IMR-90 (cell line): Measurements from ENCODE around the gene HDDC3. TPM values are rescaled to one million over a fixed set of nuclear protein-coding genes. Genes with fewer than 3 reads are reported as not detected.

Source experiments
- ATAC-seq: fragments of 200-7000 bp; cut with Tn5 transposase; 2 replicates; pipeline ENCODE4 v1.9.1; 2020; ENCODE audit warnings: low read depth, mild to moderate bottlenecking, moderate library complexity
- BruUV-seq: library from RNA; stranded (reverse); fragments of 400-500 nt; replicated peaks from 2 replicates; lab custom pipeline; 2021; lab: Mats Ljungman, UMichigan
- CTCF ChIA-PET: fragments of 300-600 bp; formaldehyde crosslinking; extraction: SDS; loops from one replicate; lab custom pipeline; 2021; ENCODE audit warnings: antibody characterized with exemption; lab: Yijun Ruan, JAX
- POLR2A ChIA-PET: fragments of 300-600 bp; sonication (Branson Sonifier 250); formaldehyde crosslinking; loops from one replicate; lab custom pipeline; 2022; ENCODE audit warnings: antibody characterized with exemption; ENCODE audit not compliant: unreplicated experiment; lab: Charles Lee
- DNase-seq: peaks from one replicate; pipeline ENCODE4 v3.0.0; 2013
- H2AFZ ChIP-seq: replicated peaks from 2 replicates; pipeline ENCODE3; 2013; ENCODE audit warnings: low read length, mild to moderate bottlenecking; ENCODE audit not compliant: poor library complexity
- H2AK5ac ChIP-seq: 2 replicates; pipeline ENCODE4 v1.6.1; 2013; ENCODE audit warnings: low read depth, low read length, inconsistent platforms
- H2AK9ac ChIP-seq: replicated peaks from 2 replicates; pipeline ENCODE3; 2013; ENCODE audit warnings: mild to moderate bottlenecking, low read depth, low read length, moderate library complexity; ENCODE audit not compliant: poor library complexity
- H2BK120ac ChIP-seq: 2 replicates; pipeline ENCODE4 v1.6.1; 2013; ENCODE audit warnings: low read depth, low read length, inconsistent platforms
- H2BK15ac ChIP-seq: 3 replicates; pipeline ENCODE4 v1.6.1; 2013; ENCODE audit warnings: low read depth, low read length, inconsistent platforms
- H2BK20ac ChIP-seq: 2 replicates; pipeline ENCODE4 v1.6.1; 2013; ENCODE audit warnings: low read depth, mild to moderate bottlenecking, inconsistent platforms, low read length, moderate library complexity
- H2BK5ac ChIP-seq: 2 replicates; pipeline ENCODE4 v1.6.1; 2013; ENCODE audit warnings: mild to moderate bottlenecking, low read depth, low read length, inconsistent platforms; ENCODE audit not compliant: poor library complexity, severe bottlenecking
- H3K14ac ChIP-seq: replicated peaks from 2 replicates; pipeline ENCODE4 v1.6.1; 2013; ENCODE audit warnings: low read depth, low read length, inconsistent platforms
- H3K18ac ChIP-seq: 2 replicates; pipeline ENCODE4 v1.6.1; 2013; ENCODE audit warnings: low read depth, low read length, control low read depth
- H3K23ac ChIP-seq: 2 replicates; pipeline ENCODE4 v1.6.1; 2013; ENCODE audit warnings: low read depth, low read length, inconsistent platforms
- H3K27ac ChIP-seq: 2 replicates; pipeline ENCODE4 v1.5.1; 2013; ENCODE audit warnings: mild to moderate bottlenecking, control low read depth, low read length; ENCODE audit not compliant: insufficient read depth
- H3K27me3 ChIP-seq: 2 replicates; pipeline ENCODE4 v1.6.1; 2013; ENCODE audit warnings: low read length; ENCODE audit not compliant: control insufficient read depth, insufficient read depth
- H3K36me3 ChIP-seq: 2 replicates; pipeline ENCODE4 v1.6.1; 2013; ENCODE audit warnings: low read length, mixed read lengths; ENCODE audit not compliant: control insufficient read depth, insufficient read depth
- H3K4ac ChIP-seq: 2 replicates; pipeline ENCODE4 v1.6.1; 2013; ENCODE audit warnings: low read depth, low read length, inconsistent platforms
- H3K4me1 ChIP-seq: 2 replicates; pipeline ENCODE4 v1.6.1; 2013; ENCODE audit warnings: low read length, mixed read lengths; ENCODE audit not compliant: control insufficient read depth, insufficient read depth
- H3K4me2 ChIP-seq: 2 replicates; pipeline ENCODE4 v1.6.1; 2013; ENCODE audit warnings: low read depth, mild to moderate bottlenecking, control low read depth, low read length, moderate library complexity
- H3K4me3 ChIP-seq: 2 replicates; pipeline ENCODE4 v1.5.1; 2013; ENCODE audit warnings: low read depth, mild to moderate bottlenecking, control low read depth, low read length, moderate library complexity; ENCODE audit not compliant: insufficient read depth
- H3K56ac ChIP-seq: 2 replicates; pipeline ENCODE4 v1.6.1; 2013; ENCODE audit warnings: low read length, inconsistent platforms; ENCODE audit not compliant: insufficient read depth; ENCODE audit errors: extremely low read depth
- H3K79me1 ChIP-seq, 2 experiments: 2 replicates each; pipeline ENCODE4 v1.6.1; 2013; ENCODE audit warnings: low read length in 2 of 2, inconsistent platforms in 1 of 2, low read depth in 1 of 2
- H3K9ac ChIP-seq: 2 replicates; pipeline ENCODE4 v1.6.1; 2013; ENCODE audit warnings: low read depth, low read length, control low read depth
- H3K9me1 ChIP-seq: 2 replicates; pipeline ENCODE4 v1.6.1; 2013; ENCODE audit warnings: low read length, inconsistent platforms; ENCODE audit not compliant: insufficient read depth
- H3K9me3 ChIP-seq: 2 replicates; pipeline ENCODE4 v1.6.1; 2013; ENCODE audit warnings: low read length; ENCODE audit not compliant: control insufficient read depth, insufficient read depth
- H4K20me1 ChIP-seq: 2 replicates; pipeline ENCODE4 v1.6.1; 2013; ENCODE audit warnings: low read length, inconsistent platforms; ENCODE audit not compliant: insufficient read depth
- H4K5ac ChIP-seq: 2 replicates; pipeline ENCODE4 v1.6.1; 2013; ENCODE audit warnings: mild to moderate bottlenecking, low read depth, low read length, control low read depth
- H4K8ac ChIP-seq, 2 experiments: 2 replicates each; pipeline ENCODE4 v1.6.1; 2013; ENCODE audit warnings: low read depth in 2 of 2, low read length in 2 of 2, control low read depth in 1 of 2, inconsistent platforms in 1 of 2
- H4K91ac ChIP-seq: 2 replicates; pipeline ENCODE4 v1.6.1; 2013; ENCODE audit warnings: low read depth, low read length, inconsistent platforms; ENCODE audit not compliant: insufficient read depth
- CHD1 ChIP-seq: IDR thresholded peaks from 2 replicates; pipeline ENCODE4 v1.6.1; 2012; ENCODE audit warnings: low read depth, low read length, improper control_type of control experiment
- MXI1 ChIP-seq: IDR thresholded peaks from 2 replicates; pipeline ENCODE4 v1.6.1; 2012; ENCODE audit warnings: low read depth, mild to moderate bottlenecking, low read length, moderate library complexity, borderline replicate concordance
- NFE2L2 ChIP-seq: fragments of 150-350 bp; IDR thresholded peaks from 2 replicates; pipeline ENCODE4 v1.6.1; 2016; ENCODE audit warnings: low read depth, mild to moderate bottlenecking, low read length
- RCOR1 ChIP-seq: IDR thresholded peaks from 2 replicates; pipeline ENCODE4 v1.6.1; 2012; ENCODE audit warnings: mild to moderate bottlenecking, low read length, improper control_type of control experiment; ENCODE audit not compliant: insufficient replicate concordance
- WGBS, 2 experiments: methylation state at CpG; one replicate each; pipeline versions ENCODE4 v1.1.5 to v1.1.7; 2013; ENCODE audit warnings: missing lambda C conversion rate in 2 of 2; ENCODE audit not compliant: insufficient read length in 1 of 2; ENCODE audit errors: extremely low coverage in 2 of 2; 5-methylcytosine and 5-hydroxymethylcytosine counted together
- dilution Hi-C: fragments of 300-500 bp; cut with HindIII; formaldehyde crosslinking; loops from one replicate; pipeline ENCODE4 v1.14.3; 2018; ENCODE audit warnings: low sequenced_read_pairs; ENCODE audit not compliant: unreplicated experiment
- in situ Hi-C: fragments of 300-500 bp; cut with MboI; formaldehyde crosslinking; loops from 3 replicates; pipeline ENCODE4 v1.14.3; 2019; ENCODE audit warnings: low sequenced_read_pairs, inconsistent platforms, mixed read lengths
- intact Hi-C: fragments of 100-400 bp; cut with micrococcal nuclease; formaldehyde crosslinking; loops from 2 replicates; pipeline ENCODE4 v1.10.0; 2022
- polyA plus RNA-seq, 3 experiments: library from polyadenylated mRNA; depleted of rRNA; stranded (reverse); fragments of >200 nt; gene quantifications; 2 replicates each; pipeline ENCODE4 v1.2.3, GENCODE V29; 2012; ENCODE audit warnings: low replicate concordance in 1 of 3
- total RNA-seq: library from RNA; depleted of rRNA; stranded (reverse); fragments of >200 nt; gene quantifications from 2 replicates; pipeline ENCODE4 v1.2.3, GENCODE V29; 2012

The HDDC3 gene
- total and polyA plus RNA-seq, 2 of the 4 experiments (the other 2 are of a cell fraction) = 7.9 to 10.7 TPM

DNA sequence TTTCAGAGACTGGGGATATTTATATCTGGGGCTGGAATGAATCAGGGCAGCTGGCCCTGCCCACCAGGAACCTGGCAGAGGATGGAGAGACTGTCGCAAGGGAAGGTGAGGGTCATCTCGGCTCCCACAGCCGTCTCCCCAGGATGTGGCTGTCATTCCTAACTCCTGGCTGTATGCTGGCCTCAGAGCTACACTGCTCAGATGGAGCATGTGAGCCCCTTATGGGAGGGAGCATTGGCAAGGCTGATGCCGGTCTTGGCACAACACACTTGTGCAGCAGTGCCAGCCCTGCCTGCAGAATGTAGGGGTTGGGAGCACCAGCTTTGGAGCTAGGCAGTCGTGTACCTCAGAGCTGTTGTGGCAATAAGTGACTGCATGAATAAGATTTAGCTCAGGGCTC lies 27.5 kb upstream of the HDDC3 start:
- Histone ChIP-seq H4K20me1 (no peaks in the 10 kb centered on the region; the same call in 1 of the 2 replicates), H2BK5ac (no peak overlapping the region), H3K4me2 (no peak overlapping the region), H4K5ac (no peak overlapping the region), H3K4me1 (peaks cover 6% of the 10 kb centered on the region), H2BK15ac (no peak overlapping the region), H3K79me1 (peaks cover 6 to 38% of the 10 kb centered on the region in 2 experiments), H4K8ac (no peak overlapping the region), H3K27me3 (no peaks in the 10 kb centered on the region), H2AFZ (peak overlapping the region; percentile 56), H3K23ac (no peak overlapping the region), H3K4me3 (no peak overlapping the region), H3K56ac (no peak overlapping the region), H2AK5ac (no peak overlapping the region), H3K4ac (no peak overlapping the region), H2AK9ac (peak overlapping the region; percentile 63), H3K27ac (no peak overlapping the region), H3K9me3 (no peaks in the 10 kb centered on the region), H3K36me3 (peaks cover 20% of the 10 kb centered on the region), H2BK20ac (no peak overlapping the region), H3K14ac (no peak overlapping the region), H2BK120ac (no peak overlapping the region), H4K91ac (no peak overlapping the region), H3K9ac (no peak overlapping the region), H3K9me1 (no peaks in the 10 kb centered on the region), H3K18ac (no peak overlapping the region)
- BruUV-seq = no TSS peak
- WGBS, 2 experiments = 87% methylated on average over 3 of the region's 5 CpGs; no CpG with 5 or more reads in 1 of the 2 experiments
- intact Hi-C loops = no loop called here
- POLR2A ChIA-PET = no interaction called here
- TF ChIP-seq CHD1 (no peak), NFE2L2 (no peak), RCOR1 (no peak), MXI1 (no peak)
- DNase-seq = peak; percentile 18
- in situ Hi-C loops = loop anchor here (10.0 kb wide), 1 partner anchor 315 kb away; no protein-coding TSS in a partner anchor
- no peak for ATAC-seq
- dilution Hi-C loops = no loop called here
- CTCF ChIA-PET = no interaction called here
